HG03135 (cell line): ENCODE measurements around the gene TRIP13.

Experiments used
- ATAC-seq: cut with Tn5 transposase; IDR thresholded peaks from one replicate; pipeline ENCODE4 v1.9.1; 2021; ENCODE audit warnings: mild to moderate bottlenecking, moderate library complexity; ENCODE audit not compliant: unreplicated experiment

TRIP13 gene

GRCh38 chr5:963673-964531 lies 71.2 kb downstream of the TRIP13 start:
- peak; percentile 75 for ATAC-seq

GRCh38 chr5:964821-965220 lies 72.1 kb downstream of the TRIP13 start:
- no peak for ATAC-seq

GRCh38 chr5:965604-966344 lies 73.1 kb downstream of the TRIP13 start:
- no peak for ATAC-seq

- ATAC-seq = no peak
These were observed 73.6 kb downstream of the TRIP13 start for GRCh38 chr5:966345-966710.

- no peak for ATAC-seq
These were observed 74.3 kb downstream of the TRIP13 start for GRCh38 chr5:966941-967340.
